Activated CD8-positive, alpha-beta memory T cell treated with anti-CD3 and anti-CD28 coated beads, Interleukin-2, amount 50 U/mL, for 1 hour (primary cell): ENCODE results near the gene ARMC7.
A peak's percentile ranks its signal among the peaks of the same experiment; 100 is the strongest.
"Not testable (repeated sequence)": the region's sequence is repeated elsewhere in the genome, so short reads cannot be mapped to it uniquely, and the experiment has no call there.

Source experiments
- DNase-seq: peaks from one replicate; pipeline ENCODE4 v3.0.0-alpha.2; 2020; ENCODE audit errors: extremely low read depth

The ARMC7 gene

DNA sequence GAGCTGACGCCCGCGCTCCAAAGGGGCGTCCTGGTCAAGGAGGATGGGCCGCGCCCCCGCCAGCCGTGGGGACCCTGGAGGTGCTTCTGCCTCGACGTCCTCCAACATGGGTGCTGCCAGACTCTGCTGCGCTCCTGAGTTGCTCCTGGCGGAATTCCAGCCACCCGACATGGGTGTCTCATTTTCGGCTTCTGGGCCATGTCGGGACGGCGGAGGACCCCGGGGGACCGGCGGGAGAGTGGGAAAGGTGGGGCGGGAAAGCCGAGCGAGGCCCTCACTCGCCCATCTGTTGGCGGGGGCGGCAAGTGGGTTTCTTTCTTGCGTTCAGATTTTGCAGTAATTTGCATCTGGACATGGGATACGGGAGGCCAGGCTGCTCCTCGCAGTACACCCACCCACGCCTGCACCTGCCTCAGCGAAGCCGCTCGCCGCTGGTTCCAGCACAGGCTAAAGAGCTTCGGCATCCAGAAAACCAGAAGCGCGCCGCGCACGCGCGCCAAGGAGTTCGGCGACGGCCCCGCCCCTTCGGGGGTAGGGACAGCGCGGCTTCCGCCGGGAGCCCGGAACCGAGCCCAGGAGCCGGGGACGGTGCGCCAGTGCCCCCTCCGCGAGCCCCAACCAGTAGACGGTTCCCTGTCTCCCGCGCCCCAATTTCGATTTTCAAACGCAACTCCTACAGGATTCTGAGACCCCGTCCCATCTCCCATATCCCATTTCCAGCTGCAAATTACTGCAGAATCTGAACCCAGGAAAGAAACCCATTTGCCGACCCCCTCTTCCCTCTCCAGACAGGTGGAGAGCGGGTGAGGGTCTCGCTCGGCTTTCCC, at the start of gene ARMC7:
Gene ARMC7, plus strand, starts transcription at position 563 of the 827 bp plus-strand sequence. CDS start 320 bp downstream, outside the sequence.
- peak; percentile 64 for DNase-seq

DNA sequence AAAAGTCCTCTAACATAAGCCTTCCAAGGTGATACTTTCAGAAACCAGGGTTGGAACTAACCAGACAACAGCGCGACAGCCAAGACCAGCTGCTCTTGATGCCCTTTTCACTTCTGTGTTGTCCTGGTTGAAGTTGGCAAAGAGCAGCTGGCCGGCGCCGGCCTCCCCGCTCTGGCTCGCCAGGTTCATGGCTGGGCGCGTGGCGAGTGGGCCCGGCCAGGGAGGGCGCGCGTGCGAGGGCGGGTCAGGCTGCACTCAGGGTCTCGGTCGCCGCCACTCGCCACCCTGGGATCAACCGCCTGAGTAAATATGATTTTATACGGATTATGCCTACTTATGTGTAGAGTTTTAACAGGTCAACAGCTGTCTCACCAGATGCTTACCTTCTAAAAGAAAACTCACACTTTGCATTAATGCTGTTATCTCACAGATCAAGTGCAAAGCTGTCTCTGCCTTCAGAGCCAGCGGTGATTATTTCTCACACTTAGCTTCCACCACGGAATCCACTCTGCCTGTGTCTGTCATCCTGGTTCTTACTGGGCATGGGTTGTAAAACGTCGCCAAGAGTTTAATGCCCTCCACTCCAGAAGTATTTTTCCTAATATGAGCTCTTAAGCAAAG, 49.2 kb upstream of the ARMC7 start:
- no peak for DNase-seq

DNA sequence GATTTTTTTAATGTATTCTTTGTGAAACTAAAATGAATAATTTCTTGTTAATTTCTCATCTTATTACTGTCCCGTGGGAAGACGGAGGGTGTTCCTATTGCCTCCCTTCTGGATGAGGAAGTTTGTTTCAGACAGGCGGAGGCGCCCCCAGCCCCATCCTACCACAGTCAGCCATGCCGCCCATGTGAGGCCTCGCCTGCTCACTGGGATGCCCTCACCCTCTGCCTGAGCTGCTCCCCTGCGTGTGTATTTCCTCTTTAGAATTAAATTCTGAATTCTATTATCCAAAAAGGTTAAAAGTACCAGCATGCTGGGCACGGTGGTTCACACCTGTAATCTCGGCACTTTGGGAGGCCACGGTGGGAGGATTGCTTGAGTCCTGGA, 48.7 kb upstream of the ARMC7 start:
- no peak for DNase-seq

DNA sequence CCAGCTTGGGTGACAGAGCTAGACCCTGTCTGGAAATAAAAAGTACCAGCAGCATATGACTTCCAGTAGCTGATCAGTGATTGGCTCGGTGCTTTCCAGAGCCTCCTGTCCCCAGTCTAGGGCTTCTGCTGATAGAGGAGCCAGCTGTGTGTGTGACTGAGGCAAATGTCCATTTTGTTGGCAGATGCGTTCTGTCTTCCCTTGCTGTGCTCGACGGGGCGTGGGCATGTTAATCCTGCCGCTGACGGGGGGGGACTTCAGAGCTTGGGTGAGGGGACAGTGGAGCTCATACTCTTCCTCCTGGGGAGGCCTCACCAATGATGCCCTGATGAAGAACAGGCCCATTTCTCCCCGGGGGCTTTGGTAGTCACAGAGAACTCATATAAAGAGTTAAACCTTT, 48.2 kb upstream of the ARMC7 start:
- no peak for DNase-seq

DNA sequence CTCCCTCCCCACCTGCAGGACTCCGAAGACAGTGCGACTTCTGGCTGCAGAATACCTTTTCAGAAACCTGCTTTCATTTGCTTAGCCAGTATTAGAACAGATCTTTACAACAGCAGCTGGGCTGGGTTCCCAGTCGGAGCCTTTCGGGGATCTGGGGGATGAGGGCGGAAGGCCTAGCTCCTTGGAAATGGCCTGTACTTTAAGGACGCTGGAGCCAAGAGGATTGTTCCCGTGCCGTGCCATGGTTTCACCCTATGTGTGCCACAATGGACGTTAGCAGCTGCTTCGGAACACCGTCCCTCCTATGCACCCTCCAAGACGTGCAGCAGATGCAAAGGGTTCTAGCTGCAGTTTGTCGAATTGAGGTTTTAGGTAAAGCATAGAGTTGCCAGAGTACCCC, 46.6 kb upstream of the ARMC7 start:
- DNase-seq: no peak

DNA sequence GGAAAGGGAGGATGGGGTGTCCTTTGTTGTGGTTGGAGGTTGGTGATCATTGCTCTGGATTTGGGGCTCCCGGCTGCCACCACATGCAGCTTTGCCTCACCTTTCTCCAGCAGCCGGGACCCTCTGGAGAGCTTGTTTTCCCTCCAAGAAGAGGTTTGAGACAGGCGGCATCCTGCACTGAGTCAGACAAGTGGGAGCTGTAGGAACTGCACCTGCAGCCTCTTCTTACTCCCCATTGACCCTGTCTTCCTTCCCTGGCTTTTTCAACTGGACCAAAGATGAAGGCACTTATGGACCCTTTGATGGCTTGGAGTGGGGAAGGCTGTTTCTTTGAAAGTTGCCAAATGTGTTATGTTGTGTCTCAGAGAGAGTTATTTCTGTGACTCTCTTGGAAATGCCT, 46.1 kb upstream of the ARMC7 start:
- no peak for DNase-seq

DNA sequence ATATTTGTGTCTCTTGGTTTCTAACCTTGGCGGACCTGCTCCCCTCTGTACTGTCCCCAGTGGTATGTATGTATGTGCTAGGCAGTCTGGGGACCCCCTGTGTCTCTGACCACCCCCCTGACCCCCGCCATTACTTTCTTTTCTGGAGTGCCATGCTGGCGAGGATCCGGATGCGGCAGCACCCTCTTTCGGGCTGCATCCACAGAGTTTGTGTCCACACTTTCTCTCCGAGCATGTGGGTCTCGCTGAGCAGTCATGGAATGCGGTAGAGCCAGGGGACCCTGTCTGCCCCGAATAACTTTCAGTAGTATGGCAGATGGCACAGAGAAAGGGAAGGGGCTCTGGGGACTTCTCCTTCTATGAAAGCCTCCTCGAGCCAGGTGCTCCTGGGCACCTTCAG, 45.7 kb upstream of the ARMC7 start:
- no peak for DNase-seq

DNA sequence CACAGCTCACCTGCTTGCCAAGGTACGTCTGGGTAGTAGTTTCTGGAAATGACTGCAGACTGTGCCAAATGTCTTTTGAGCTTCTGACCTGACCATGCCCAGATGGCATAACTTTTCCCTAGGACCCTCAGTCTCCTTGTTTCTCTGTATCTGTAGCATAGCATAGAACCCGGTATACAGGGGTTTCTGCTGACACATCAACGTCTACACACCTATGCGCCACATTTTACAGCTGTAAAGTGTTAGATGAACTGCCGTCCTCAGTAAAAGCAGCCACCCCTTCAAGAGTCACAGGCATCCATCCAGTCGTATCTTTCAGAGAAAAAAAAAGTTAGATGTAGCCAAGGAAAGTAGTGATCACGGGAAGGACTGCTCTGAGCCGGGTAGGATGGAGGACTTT, 45.3 kb upstream of the ARMC7 start:
- no peak for DNase-seq

GRCh38 chr17:75064867-75065561, 44.8 kb upstream of the ARMC7 start:
- DNase-seq: no peak

DNA sequence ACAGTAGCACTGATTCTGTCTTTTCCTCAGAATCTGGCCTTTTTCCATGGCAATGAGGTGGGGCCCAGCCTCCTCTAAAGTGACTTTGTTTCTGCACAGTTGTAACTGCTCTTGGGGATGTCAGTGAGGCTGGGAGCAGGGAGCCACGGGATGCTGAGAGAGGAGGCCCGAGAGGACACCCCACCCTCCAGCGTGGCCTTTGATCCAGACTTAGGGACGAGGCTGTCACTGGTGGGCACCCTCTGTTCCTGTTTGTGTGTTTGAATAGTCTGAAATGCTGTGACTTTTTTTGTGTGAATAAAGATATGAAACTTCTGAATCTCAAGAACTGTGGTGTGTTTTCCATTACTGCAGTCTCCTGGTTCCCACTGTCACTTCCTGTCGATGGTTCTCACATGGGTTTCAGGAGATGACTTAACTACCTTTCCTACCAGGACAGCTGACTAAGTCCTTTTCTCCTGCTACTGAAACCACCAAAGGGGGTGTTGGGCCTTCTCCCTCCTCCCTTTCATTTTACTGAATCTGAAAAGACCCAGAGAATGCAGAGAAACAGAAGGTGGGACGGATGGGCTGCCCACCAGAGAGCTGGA, 44.1 kb upstream of the ARMC7 start:
- no peak for DNase-seq

DNA sequence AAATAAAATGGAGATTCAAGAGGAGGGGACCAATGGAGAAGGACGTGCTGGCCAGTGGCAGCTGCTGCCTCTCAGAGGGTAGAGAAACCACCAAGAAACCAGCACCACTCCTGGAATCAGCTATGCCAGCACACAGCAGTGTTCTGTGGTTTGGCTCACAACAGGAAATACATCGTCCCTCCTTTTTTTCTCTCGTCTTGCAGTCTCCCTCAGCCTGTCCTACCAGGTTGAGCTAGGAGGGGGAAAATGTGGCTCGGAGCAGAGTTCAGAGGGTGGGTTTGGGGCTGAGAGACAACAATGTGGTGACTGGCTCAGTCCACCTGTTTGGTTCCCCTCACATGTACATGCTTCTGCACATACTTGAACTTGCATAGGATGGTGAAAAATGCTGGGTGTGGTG, 41.9 kb upstream of the ARMC7 start:
- DNase-seq: no peak

DNA sequence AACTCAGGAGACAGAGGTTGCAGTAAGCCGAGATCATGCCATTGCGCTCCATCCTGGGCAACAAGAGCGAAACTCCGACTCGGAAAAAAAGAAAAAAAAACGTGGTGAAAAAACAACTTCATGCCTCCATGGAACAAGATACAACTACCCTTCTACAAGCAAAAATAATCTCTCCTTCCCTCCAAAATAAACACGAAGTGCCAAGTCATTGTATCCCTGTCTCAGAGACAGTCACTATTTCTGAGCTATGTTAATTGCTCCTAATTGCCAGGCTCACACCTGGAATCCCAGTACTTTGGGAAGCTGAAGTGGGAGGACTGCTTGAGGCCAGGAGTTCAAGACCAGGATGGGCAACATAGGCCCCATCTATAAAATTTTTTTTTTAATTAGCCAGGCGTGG, 41.0 kb upstream of the ARMC7 start:
- DNase-seq: no peak

DNA sequence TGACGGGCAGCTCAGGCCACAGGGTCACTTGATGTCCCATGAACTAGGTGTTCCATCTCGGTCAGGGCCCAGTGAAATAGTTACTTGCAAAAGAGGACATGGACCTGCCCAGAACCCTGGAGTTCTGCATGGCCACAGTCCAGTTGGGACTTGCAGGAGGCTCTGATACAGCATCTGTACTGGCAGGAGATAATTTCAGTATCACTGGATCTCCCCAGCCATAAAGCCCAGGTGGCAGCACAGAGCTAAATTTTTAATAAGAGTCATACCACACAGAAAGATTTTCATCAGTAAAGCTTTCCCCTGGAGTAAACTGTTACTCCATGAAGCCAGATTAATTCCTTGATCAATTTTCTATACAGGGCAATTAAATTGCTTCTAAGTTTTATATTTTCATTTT, 40.0 kb upstream of the ARMC7 start:
- no peak for DNase-seq

DNA sequence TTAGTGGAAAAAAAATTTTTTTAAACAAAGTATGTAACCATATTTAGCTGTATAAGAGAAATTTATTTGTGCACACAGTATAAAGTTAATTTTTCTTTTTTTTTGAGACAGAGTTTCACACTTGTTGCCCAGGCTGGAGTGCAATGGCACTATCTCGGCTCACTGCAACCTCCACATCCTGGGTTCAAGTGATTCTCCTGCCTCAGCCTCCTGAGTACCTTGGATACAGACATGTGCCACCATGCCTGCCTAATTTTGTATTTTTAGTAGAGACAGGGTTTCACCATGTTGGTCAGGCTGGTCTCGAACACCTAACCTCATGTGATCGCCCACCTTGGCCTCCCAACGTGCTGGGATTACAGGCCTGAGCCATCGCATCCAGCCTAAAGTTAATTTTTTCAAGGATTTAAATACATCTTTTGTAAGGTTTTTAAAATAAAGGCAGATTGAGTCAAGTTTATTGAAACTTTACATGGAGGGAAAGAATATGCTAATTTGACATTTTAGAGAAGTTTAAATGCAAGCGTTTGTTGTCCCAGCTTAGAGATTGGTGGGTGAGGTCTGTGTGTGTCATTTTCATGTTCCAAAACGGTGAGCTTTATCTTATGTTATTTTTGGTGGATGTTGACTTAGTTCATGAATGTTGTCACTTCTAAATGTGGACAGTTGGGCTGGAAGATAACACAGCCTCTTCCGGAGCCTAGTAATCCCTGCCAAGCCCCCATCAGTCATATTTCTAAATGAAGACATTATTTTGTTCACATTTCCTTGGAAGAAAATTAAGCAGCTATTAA, 38.1 kb upstream of the ARMC7 start:
- not testable (repeated sequence) for DNase-seq

DNA sequence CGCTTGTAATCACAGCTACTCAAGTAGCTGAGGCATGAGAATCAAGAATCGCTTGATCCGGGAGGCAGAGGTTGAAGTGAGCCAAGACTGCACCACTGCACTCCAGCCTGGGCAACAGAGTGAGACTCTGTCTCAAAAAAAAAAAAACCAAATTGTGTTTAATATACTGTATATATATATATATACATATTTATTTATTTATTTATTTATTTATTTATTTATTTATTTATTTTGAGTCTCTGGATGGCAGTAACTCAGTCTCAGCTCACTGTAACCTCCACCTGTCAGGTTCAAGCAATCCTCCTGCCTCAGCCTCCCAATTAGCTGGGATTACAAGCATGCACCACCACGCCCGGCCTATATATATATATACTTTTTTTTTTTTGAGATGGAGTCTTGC, 36.9 kb upstream of the ARMC7 start:
- not testable (repeated sequence) for DNase-seq

DNA sequence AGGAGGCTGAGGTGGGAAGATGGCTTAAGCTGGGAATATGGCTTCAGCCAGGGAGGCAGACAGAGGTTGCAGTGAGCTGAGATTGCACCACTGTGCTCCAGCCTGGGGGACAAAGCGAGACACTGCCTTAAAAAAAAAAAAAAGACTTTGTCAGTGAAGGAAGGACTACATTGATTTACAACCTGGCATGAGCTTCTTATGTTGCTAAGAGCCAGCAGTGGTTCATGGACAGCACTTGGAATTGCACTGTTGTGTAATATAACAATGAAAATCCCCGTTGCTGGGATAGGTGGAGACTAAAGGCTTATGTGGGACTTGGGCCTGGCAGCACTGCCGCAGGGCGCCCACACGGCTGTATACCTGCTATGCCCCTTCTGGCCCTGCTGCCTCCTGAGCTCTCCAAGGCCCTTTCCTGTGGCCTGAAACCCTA, 36.1 kb upstream of the ARMC7 start:
- no peak for DNase-seq

DNA sequence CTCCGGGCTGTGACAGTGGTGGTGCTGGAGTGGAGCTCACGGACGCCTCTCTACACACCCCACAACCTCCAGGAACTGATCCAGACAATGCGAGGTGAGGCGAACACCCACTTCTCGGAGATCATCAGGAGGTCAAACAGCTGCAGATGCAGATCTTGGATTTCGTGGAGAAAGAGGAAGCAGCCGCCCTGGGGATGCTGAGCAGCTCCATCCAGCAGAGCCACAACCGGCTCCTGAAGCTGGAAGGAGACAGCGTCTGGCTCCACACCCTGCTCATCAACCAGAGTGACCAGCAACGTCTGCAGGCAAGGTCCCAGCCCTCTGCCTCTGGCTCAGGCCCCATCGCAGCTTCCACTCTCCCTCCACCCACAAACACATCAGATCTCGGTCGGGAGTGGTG, 35.2 kb upstream of the ARMC7 start:
- DNase-seq: no peak

DNA sequence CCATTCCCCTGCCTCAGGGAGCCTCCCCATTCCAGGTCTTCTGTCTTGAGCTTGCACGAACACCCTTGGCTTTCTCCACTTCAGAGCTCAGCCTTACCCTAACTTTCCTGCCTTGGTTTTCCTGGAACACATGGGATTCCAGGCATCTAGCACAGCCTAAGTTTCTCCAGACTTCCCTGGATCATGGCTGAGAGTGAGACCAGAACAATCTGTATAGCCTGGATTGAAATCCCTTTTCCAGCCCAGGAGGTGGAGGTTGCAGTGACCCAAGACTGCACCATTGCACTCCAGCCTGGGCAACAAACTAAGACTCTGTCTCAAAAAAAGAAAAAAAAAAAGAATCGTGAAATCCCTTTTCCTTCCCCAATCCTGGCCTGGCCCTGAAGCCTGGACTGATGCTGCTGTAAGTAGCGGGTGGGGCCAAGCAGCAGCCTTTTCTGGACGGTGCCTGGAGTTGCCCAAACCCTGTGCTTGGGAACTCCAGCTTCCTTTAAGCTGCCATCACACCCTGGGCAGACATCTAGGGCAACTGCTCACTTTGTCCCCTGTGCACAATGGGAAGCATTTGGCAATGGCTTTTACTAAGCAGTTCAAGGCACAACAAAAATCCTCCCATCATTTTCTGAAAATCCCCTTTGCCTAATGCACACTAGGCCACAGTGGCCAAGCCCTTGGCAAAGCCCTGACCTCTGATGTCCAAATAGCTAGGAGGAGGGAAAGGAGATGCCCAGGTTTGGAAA, 34.0 kb upstream of the ARMC7 start:
- DNase-seq: no peak

- no peak for DNase-seq
These were observed 32.7 kb upstream of the ARMC7 start for GRCh38 chr17:75077072-75077495.

- no peak for DNase-seq
These were observed 32.1 kb upstream of the ARMC7 start for GRCh38 chr17:75077496-75078283.
